ENCODE results near the gene SPAG17. TPM values are rescaled to one million over a fixed set of nuclear protein-coding genes. Genes with fewer than 3 reads are reported as not detected.

The SPAG17 gene
- total RNA-seq, 1 experiment from 2014 or later = not detected

- Histone ChIP-seq H3K4me1 (ENCODE audit: control insufficient read depth in 1 of 2, insufficient read depth in 2 of 2, low read length in 2 of 2) (no peaks in the 10 kb centered on the region), H3K27ac (ENCODE audit: low read depth, low read length) (no peak overlapping the region), H4K20me1 (ENCODE audit: insufficient read depth) (no peaks in the 10 kb centered on the region), H3K36me3 (ENCODE audit: control insufficient read depth in 1 of 2, insufficient read depth in 2 of 2, low read length in 2 of 2) (no peaks in the 10 kb centered on the region), H3K9me2 (ENCODE audit: insufficient read depth) (no peaks in the 10 kb centered on the region), H3K9me3 (ENCODE audit: control insufficient read depth in 1 of 2, insufficient read depth in 1 of 2, low read depth in 1 of 2, low read length in 2 of 2) (no peaks in the 10 kb centered on the region), H2AFZ (ENCODE audit: low read depth, low read length, poor library complexity, severe bottlenecking) (no peak overlapping the region), H3K79me2 (ENCODE audit: insufficient read depth, low read length) (no peaks in the 10 kb centered on the region), H3K4me2 (ENCODE audit: low read length) (no peak overlapping the region), H3K27me3 (ENCODE audit: insufficient read depth, low read length) (peaks cover 33% of the 10 kb centered on the region), H3K9ac (ENCODE audit: low read length) (no peak overlapping the region), H3K4me3 (replicated peaks in 1 of 2; ENCODE audit: low read depth in 1 of 2, low read length in 2 of 2) (no peak overlapping the region)
- ATAC-seq (no peak), DNase-seq (ENCODE audit: low read depth, low spot score) (no peak)
- POLR2A ChIA-PET = no interaction called here
- intact Hi-C loops (cut with micrococcal nuclease) = no loop called here
- BruUV-seq (replicated peaks) = no TSS peak
- CTCF ChIA-PET = no interaction called here
- no peak for TF ChIP-seq EGR1 (IDR thresholded peaks at IDR 0.05; ENCODE audit: low read depth)
- no peak for TF ChIP-seq POLR2A (IDR thresholded peaks at IDR 0.05; ENCODE audit: borderline replicate concordance, extremely low read depth, insufficient read depth, insufficient read length)
- no peak for TF ChIP-seq EZH2 (IDR thresholded peaks at IDR 0.05)
- TF ChIP-seq SRF (IDR thresholded peaks at IDR 0.05; ENCODE audit: low read depth) = no peak
- no peak for TF ChIP-seq SP1 (IDR thresholded peaks at IDR 0.05; ENCODE audit: low read depth)
- TF ChIP-seq RAD21 (IDR thresholded peaks at IDR 0.05; ENCODE audit: low read depth) = no peak
- no peak for TF ChIP-seq ZNF274 (IDR thresholded peaks at IDR 0.05; ENCODE audit: low read depth, low read length)
- TF ChIP-seq CBX3 (IDR thresholded peaks at IDR 0.05; ENCODE audit: low read depth) = no peak
- no peak for TF ChIP-seq CTCF (IDR thresholded peaks at IDR 0.05 in 2 of 3, conservative IDR thresholded peaks at IDR 0.05 in 1 of 3; ENCODE audit: borderline replicate concordance in 1 of 3, insufficient read depth in 1 of 3, low read depth in 2 of 3, low read length in 2 of 3)
- TF ChIP-seq CEBPB (IDR thresholded peaks at IDR 0.05; ENCODE audit: low read depth) = no peak
- TF ChIP-seq TCF7L2 (IDR thresholded peaks at IDR 0.05; ENCODE audit: borderline replicate concordance, extremely low read depth, insufficient read depth, insufficient read length) = no peak
- no peak for TF ChIP-seq FOSL1 (IDR thresholded peaks at IDR 0.05; ENCODE audit: low read depth)
- no peak for TF ChIP-seq ATF3 (IDR thresholded peaks at IDR 0.05)
- no peak for TF ChIP-seq YY1 (IDR thresholded peaks at IDR 0.05; ENCODE audit: extremely low read depth, insufficient replicate concordance, low read depth, low read length)
- TF ChIP-seq ZFX (IDR thresholded peaks at IDR 0.05) = no peak
- TF ChIP-seq ELF1 (IDR thresholded peaks at IDR 0.05; ENCODE audit: borderline replicate concordance, low read depth) = no peak
- no peak for TF ChIP-seq EZH2phosphoT487 (IDR thresholded peaks at IDR 0.05; ENCODE audit: borderline replicate concordance)
- no peak for TF ChIP-seq JUND (IDR thresholded peaks at IDR 0.05)
- no peak for TF ChIP-seq MAX (IDR thresholded peaks at IDR 0.05)
- RAD21 ChIA-PET (ENCODE audit: low non-redundant PET in 1 of 2, low total read pairs in 2 of 2, uncharacterized antibody in 2 of 2, unreplicated experiment in 2 of 2) = no interaction called here
Observed at GRCh38 chr1:118113261-118113660, 71.8 kb downstream of the SPAG17 start.

Data from HCT116 (cell line).